Fibroblast of skin of left biceps (primary cell): ENCODE measurements around the gene CCDC85C.

ENCODE experiments used
- DNase-seq, 2 experiments: peaks; one replicate each; pipeline ENCODE4 v3.0.0-alpha.2; 2013; ENCODE audit warnings: low read depth in 2 of 2

Gene CCDC85C

GRCh38 chr14:99572173-99572999 is 31.6 kb downstream of the CCDC85C start:
- DNase-seq = no peak

- DNase-seq = no peak
These were observed 32.6 kb downstream of the CCDC85C start for GRCh38 chr14:99571303-99571986.

GRCh38 chr14:99570544-99571302 is 33.3 kb downstream of the CCDC85C start:
- no peak for DNase-seq

- DNase-seq = no peak
These were observed 34.1 kb downstream of the CCDC85C start for GRCh38 chr14:99569725-99570543.

GRCh38 chr14:99568567-99569560 is 35.1 kb downstream of the CCDC85C start:
- DNase-seq = peak in 1 of 2 experiments; percentile 24

- no peak for DNase-seq
These were observed 37.3 kb downstream of the CCDC85C start for GRCh38 chr14:99566390-99567354.

GRCh38 chr14:99566009-99566389 is 38.0 kb downstream of the CCDC85C start:
- no peak for DNase-seq

GRCh38 chr14:99565383-99565782 is 38.6 kb downstream of the CCDC85C start:
- no peak for DNase-seq

GRCh38 chr14:99564926-99565259 is 39.1 kb downstream of the CCDC85C start:
- no peak for DNase-seq

GRCh38 chr14:99564256-99564925 is 39.6 kb downstream of the CCDC85C start:
- DNase-seq = peak in 1 of 2 experiments; percentile 25

- no peak for DNase-seq
These were observed 40.3 kb downstream of the CCDC85C start for GRCh38 chr14:99563749-99564129.

GRCh38 chr14:99562856-99563748 is 40.9 kb downstream of the CCDC85C start:
- no peak for DNase-seq

GRCh38 chr14:99561864-99562263 is 42.1 kb downstream of the CCDC85C start:
- DNase-seq = no peak

GRCh38 chr14:99560922-99561683 is 42.9 kb downstream of the CCDC85C start:
- DNase-seq = no peak

GRCh38 chr14:99560403-99560802 is 43.6 kb downstream of the CCDC85C start:
- DNase-seq = no peak

GRCh38 chr14:99559286-99559990 is 44.6 kb downstream of the CCDC85C start:
- peak in 1 of 2 experiments; percentile 40 for DNase-seq
